ENCODE measurements around the gene USF2. TPM values are rescaled to one million over a fixed set of nuclear protein-coding genes. Genes with fewer than 3 reads are reported as not detected.
A peak's percentile ranks its signal among the peaks of the same experiment; 100 is the strongest.

Gene USF2
- polyA plus RNA-seq, 1 of the 3 experiments (the other 2 are of a cell fraction) = 102 TPM

GRCh38 chr19:35322014-35322413 is 53.3 kb downstream of the USF2 start (continued):
- TF ChIP-seq GATA2 (CRISPR knock-in tag; IDR thresholded peaks at IDR 0.05) (no peak), USF1 (IDR thresholded peaks at IDR 0.05; ENCODE audit: borderline replicate concordance, low read depth) (no peak), FOXM1 (IDR thresholded peaks at IDR 0.05; ENCODE audit: low read depth) (no peak), SIN3A (IDR thresholded peaks at IDR 0.05; ENCODE audit: borderline replicate concordance, low read depth, low read length) (no peak)

DNA sequence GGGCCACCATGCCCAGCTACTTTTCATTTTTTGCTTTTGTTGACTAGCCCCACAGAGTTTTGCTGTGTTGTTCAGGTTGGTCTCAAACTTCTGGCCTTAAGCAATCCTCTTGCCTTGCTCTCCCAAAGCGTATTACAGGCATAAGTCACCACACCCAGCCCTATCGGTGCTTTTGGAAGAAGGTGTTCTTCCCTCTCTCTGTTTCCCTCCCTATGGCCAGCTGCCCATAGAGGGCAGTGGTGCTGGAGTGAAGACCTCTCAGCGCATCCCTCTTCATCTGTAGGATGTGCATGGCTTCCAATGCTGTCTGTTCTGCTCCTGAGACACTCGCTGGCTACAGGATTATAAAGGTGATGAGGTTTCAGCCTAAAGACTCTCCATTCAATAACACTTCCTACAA is 58.9 kb downstream of the USF2 start:
- ChIA-PET CTCF (interaction anchor here (1.0 to 1.4 kb wide), 3 partner anchors 11 to 43 kb away, joined by 3 read pairs; no protein-coding TSS in a partner anchor), POLR2A (no interaction called here)
- Histone ChIP-seq H4K20me1 (ENCODE audit: insufficient read depth) (no peaks in the 10 kb centered on the region), H3K4me2 (no peak overlapping the region), H3K36me3 (replicated peaks in 1 of 2; ENCODE audit: control insufficient read depth in 1 of 2, insufficient read depth in 2 of 2, low read length in 1 of 2) (no peaks in the 10 kb centered on the region), H3K4me1 (ENCODE audit: control insufficient read depth in 1 of 2, insufficient read depth in 2 of 2, low read depth in 1 of 2, low read length in 1 of 2) (no peaks in the 10 kb centered on the region), H3K27ac (ENCODE audit: low read depth in 2 of 2, low read length in 1 of 2) (no peak overlapping the region), H3K27me3 (ENCODE audit: insufficient read depth) (peaks cover 64% of the 10 kb centered on the region), H3K4me3 (ENCODE audit: low read depth in 2 of 2, low read length in 1 of 2) (no peak overlapping the region), H3K9ac (no peak overlapping the region), H3K9me2 (no peaks in the 10 kb centered on the region), H3K9me3 (no peaks in the 10 kb centered on the region), H3F3A (replicated peaks; ENCODE audit: insufficient read depth) (no peaks in the 10 kb centered on the region), H2AFZ (ENCODE audit: low read depth) (no peak overlapping the region), H3K79me2 (ENCODE audit: insufficient read depth) (no peaks in the 10 kb centered on the region)
- DNase-seq = no peak
- 12% methylated on average over 4 of the region's 4 CpGs for WGBS (ENCODE audit: low lambda C conversion rate)
- TF ChIP-seq TAF1 (IDR thresholded peaks at IDR 0.05; ENCODE audit: borderline replicate concordance, low read depth, low read length) (no peak), CTCF (IDR thresholded peaks at IDR 0.05) (peak; percentile 28; the same call in 1 of the 2 replicates)

DNA sequence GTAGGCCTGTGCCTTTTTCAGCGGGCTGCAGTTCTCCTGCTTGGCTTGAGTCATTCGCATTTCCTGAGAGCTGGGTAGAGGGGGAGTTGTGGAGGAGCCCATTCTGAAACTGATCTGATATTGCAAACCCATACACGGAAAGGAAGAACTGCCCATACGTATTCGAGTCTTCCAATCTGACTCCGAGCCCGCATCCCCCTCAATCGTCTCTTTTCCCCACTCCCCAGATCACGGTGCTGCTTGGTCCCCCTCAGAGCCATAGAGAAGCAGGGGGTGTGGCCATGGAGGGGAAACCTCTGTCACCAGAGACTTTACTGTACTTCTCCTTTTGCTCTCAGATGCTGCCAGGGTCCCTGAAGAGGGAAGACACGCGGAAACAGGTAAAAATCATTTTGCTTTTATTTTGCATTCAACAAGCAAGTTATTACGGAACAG is 60.1 kb downstream of the USF2 start, which contains the start of gene CD22:
CD22 (plus strand) TSS at position 337 of the 435 bp plus-strand sequence. CDS start 2,854 bp downstream, outside the sequence.
- no peak within 1 kb of the TSS for H2AFZ ChIP-seq (ENCODE audit: low read depth)
- H3K27ac ChIP-seq (ENCODE audit: low read depth in 2 of 2, low read length in 1 of 2) = no peak within 1 kb of the TSS
- TF ChIP-seq SMC3 (IDR thresholded peaks at IDR 0.05; ENCODE audit: low read depth, low read length) (no peak), CTCF (IDR thresholded peaks at IDR 0.05) (no peak), TEAD4 (IDR thresholded peaks at IDR 0.05; ENCODE audit: borderline replicate concordance, insufficient read depth) (no peak), POLR2AphosphoS5 (IDR thresholded peaks at IDR 0.05; ENCODE audit: low read depth, low read length) (no peak), RCOR1 (IDR thresholded peaks at IDR 0.05; ENCODE audit: low read length) (no peak), IRF3 (IDR thresholded peaks at IDR 0.05; ENCODE audit: low read depth, low read length) (no peak), ELF1 (IDR thresholded peaks at IDR 0.05) (no peak), FOXJ3 (CRISPR knock-in tag; IDR thresholded peaks at IDR 0.05) (no peak), GABPA (IDR thresholded peaks at IDR 0.05; ENCODE audit: low read depth) (no peak), SIN3A (IDR thresholded peaks at IDR 0.05; ENCODE audit: borderline replicate concordance, low read depth, low read length) (no peak), FOXM1 (IDR thresholded peaks at IDR 0.05; ENCODE audit: low read depth) (no peak), EP300 (IDR thresholded peaks at IDR 0.05; ENCODE audit: borderline replicate concordance in 1 of 2, low read depth in 1 of 2, low read length in 1 of 2) (no peak), MEF2A (IDR thresholded peaks at IDR 0.05; ENCODE audit: borderline replicate concordance, low read depth) (no peak)
- TF ChIP-seq, protein P1, sequence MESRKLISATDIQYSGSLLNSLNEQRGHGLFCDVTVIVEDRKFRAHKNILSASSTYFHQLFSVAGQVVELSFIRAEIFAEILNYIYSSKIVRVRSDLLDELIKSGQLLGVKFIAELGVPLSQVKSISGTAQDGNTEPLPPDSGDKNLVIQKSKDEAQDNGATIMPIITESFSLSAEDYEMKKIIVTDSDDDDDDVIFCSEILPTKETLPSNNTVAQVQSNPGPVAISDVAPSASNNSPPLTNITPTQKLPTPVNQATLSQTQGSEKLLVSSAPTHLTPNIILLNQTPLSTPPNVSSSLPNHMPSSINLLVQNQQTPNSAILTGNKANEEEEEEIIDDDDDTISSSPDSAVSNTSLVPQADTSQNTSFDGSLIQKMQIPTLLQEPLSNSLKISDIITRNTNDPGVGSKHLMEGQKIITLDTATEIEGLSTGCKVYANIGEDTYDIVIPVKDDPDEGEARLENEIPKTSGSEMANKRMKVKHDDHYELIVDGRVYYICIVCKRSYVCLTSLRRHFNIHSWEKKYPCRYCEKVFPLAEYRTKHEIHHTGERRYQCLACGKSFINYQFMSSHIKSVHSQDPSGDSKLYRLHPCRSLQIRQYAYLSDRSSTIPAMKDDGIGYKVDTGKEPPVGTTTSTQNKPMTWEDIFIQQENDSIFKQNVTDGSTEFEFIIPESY (IDR thresholded peaks at IDR 0.05; ENCODE audit: borderline replicate concordance, low read depth) = no peak
- H3K4me2 ChIP-seq = no peak within 1 kb of the TSS
- no peaks in the 10 kb centered on the region for H3K9me2 ChIP-seq
- no peak within 1 kb of the TSS for H3K4me3 ChIP-seq (ENCODE audit: low read depth in 2 of 2, low read length in 1 of 2)
- CTCF ChIA-PET = interaction anchor here (0.9 kb wide), 1 partner anchor 134 kb away, joined by 3 read pairs; no protein-coding TSS in a partner anchor
- no peaks in the 10 kb centered on the region for H4K20me1 ChIP-seq (ENCODE audit: insufficient read depth)
- POLR2A ChIA-PET = no interaction called here
- no peak for DNase-seq
- no peaks in the 10 kb centered on the region for H3F3A ChIP-seq (replicated peaks; ENCODE audit: insufficient read depth)
- H3K4me1 ChIP-seq (ENCODE audit: control insufficient read depth in 1 of 2, insufficient read depth in 2 of 2, low read depth in 1 of 2, low read length in 1 of 2) = no peaks in the 10 kb centered on the region
- no peaks in the 10 kb centered on the region for H3K9me3 ChIP-seq
- no peaks in the 10 kb centered on the region for H3K36me3 ChIP-seq (replicated peaks in 1 of 2; ENCODE audit: control insufficient read depth in 1 of 2, insufficient read depth in 2 of 2, low read length in 1 of 2)
- peaks cover 76% of the 10 kb centered on the region for H3K27me3 ChIP-seq (ENCODE audit: insufficient read depth)
- H3K79me2 ChIP-seq (ENCODE audit: insufficient read depth) = no peaks in the 10 kb centered on the region
- 32% methylated on average over 9 of the region's 12 CpGs for WGBS (ENCODE audit: low lambda C conversion rate)
- no peak within 1 kb of the TSS for H3K9ac ChIP-seq
